HEK293T (cell line): ENCODE results near the gene LAMA3.
"Not testable (repeated sequence)": the region's sequence is repeated elsewhere in the genome, so short reads cannot be mapped to it uniquely, and the experiment has no call there.

Source experiments
- CTCF ChIA-PET: fragments of 350-600 bp; formaldehyde crosslinking; extraction: SDS; loops from one replicate; lab custom pipeline; 2021; ENCODE audit warnings: antibody characterized with exemption, inconsistent platforms; lab: Yijun Ruan, JAX
- POLR2A ChIA-PET: fragments of 350-600 bp; formaldehyde crosslinking; extraction: SDS; loops from one replicate; lab custom pipeline; 2020; ENCODE audit warnings: antibody characterized with exemption, inconsistent platforms; lab: Yijun Ruan, JAX
- DNase-seq: peaks from one replicate; pipeline ENCODE4 v3.0.0; 2012; ENCODE audit warnings: mixed read lengths; ENCODE audit errors: extremely low spot score
- ARNT ChIP-seq: fragments of 450-650 bp; IDR thresholded peaks from 2 replicates; pipeline ENCODE4 v1.6.1; 2017; ENCODE audit warnings: mild to moderate bottlenecking
- BHLHE40 ChIP-seq: fragments of 450-650 bp; IDR thresholded peaks from 2 replicates; pipeline ENCODE4 v1.6.1; 2016; ENCODE audit warnings: mild to moderate bottlenecking, moderate library complexity, borderline replicate concordance
- CTBP1 ChIP-seq: fragments of 450-650 bp; IDR thresholded peaks from 2 replicates; pipeline ENCODE4 v1.6.1; 2016; ENCODE audit warnings: borderline replicate concordance
- ELF4 ChIP-seq: fragments of 450-650 bp; IDR thresholded peaks from 2 replicates; pipeline ENCODE4 v1.6.1; 2017; ENCODE audit warnings: antibody characterized with exemption
- FOXA1 ChIP-seq: fragments of 450-650 bp; IDR thresholded peaks from 2 replicates; pipeline ENCODE4 v1.6.1; 2016; ENCODE audit warnings: mild to moderate bottlenecking
- FOXK2 ChIP-seq: fragments of 450-650 bp; IDR thresholded peaks from 2 replicates; pipeline ENCODE4 v1.6.1; 2016; ENCODE audit warnings: mild to moderate bottlenecking
- FOXM1 ChIP-seq: fragments of 450-650 bp; IDR thresholded peaks from 2 replicates; pipeline ENCODE4 v1.6.1; 2017; ENCODE audit warnings: mild to moderate bottlenecking, borderline replicate concordance
- HDGF ChIP-seq: fragments of 450-650 bp; IDR thresholded peaks from 2 replicates; pipeline ENCODE4 v1.6.1; 2017; ENCODE audit warnings: antibody characterized with exemption, borderline replicate concordance
- L3MBTL2 ChIP-seq: fragments of 450-650 bp; conservative IDR thresholded peaks from 2 replicates; pipeline ENCODE4 v1.6.1; 2016; ENCODE audit warnings: mild to moderate bottlenecking
- LEF1 ChIP-seq: fragments of 450-650 bp; IDR thresholded peaks from 2 replicates; pipeline ENCODE4 v1.6.1; 2017; ENCODE audit warnings: mild to moderate bottlenecking, borderline replicate concordance
- NFRKB ChIP-seq: fragments of 450-650 bp; IDR thresholded peaks from 2 replicates; pipeline ENCODE4 v1.6.1; 2016; ENCODE audit warnings: mild to moderate bottlenecking, moderate library complexity
- PKNOX1 ChIP-seq: fragments of 450-650 bp; IDR thresholded peaks from 2 replicates; pipeline ENCODE4 v1.6.1; 2016
- SP1 ChIP-seq: fragments of 450-650 bp; IDR thresholded peaks from 2 replicates; pipeline ENCODE4 v1.6.1; 2017
- SUZ12 ChIP-seq: fragments of 450-650 bp; IDR thresholded peaks from 2 replicates; pipeline ENCODE4 v1.6.1; 2016; ENCODE audit warnings: mild to moderate bottlenecking
- TARDBP ChIP-seq: fragments of 450-650 bp; IDR thresholded peaks from 2 replicates; pipeline ENCODE4 v1.6.1; 2016
- ZNF384 ChIP-seq: fragments of 450-650 bp; IDR thresholded peaks from 2 replicates; pipeline ENCODE4 v1.6.1; 2016

LAMA3 gene

DNA sequence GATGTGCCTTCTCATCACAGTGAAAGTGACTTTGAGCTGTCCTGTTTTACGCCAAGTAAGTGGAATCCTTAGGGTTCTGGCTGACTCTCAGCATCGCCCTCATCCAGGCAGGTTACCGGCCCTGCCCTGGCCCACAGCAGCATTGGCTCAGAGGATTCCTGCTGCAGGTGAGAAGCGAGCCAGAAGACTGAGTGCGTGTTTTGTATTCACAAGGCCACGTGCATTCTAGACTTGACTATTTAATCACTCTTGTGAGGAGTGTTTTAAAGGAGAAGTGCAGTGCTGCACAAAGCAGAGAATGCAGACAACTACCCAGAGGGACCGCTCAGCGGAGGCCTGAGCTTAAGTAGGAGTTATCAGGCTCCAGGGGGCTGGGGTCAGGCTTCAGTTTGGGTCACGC lies 48.3 kb downstream of the LAMA3 start:
- CTCF ChIA-PET, result no interaction called here
- TF ChIP-seq BHLHE40 (no peak), ZNF384 (no peak), FOXA1 (no peak), PKNOX1 (no peak), SP1 (no peak), NFRKB (no peak), ELF4 (no peak), CTBP1 (no peak), HDGF (no peak), LEF1 (no peak)

DNA sequence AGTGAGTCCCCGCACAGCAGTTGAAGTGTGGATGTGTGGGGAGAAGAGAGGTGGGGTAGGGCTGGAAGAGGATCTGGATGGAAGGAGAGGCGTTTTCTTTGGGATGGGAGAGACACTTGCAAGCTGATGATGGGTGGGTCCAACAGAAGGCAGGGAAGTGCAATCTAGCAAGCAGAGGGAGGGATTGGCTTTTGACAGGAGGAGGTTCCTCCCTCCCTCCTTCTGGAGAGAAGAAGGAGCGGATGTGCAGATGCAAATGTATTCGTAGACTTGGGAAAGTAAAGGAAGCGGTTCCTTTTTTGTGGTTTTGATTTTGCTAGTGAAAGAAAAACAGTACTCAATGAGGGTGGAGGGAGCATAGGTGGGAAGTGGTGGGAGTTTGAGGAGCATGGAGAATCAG lies 48.9 kb downstream of the LAMA3 start:
- DNase-seq, result no peak
- ChIA-PET CTCF (no interaction called here), POLR2A (no interaction called here)
- TF ChIP-seq HDGF, result no peak
- no peak for TF ChIP-seq ELF4
- TF ChIP-seq SP1, result no peak
- TF ChIP-seq BHLHE40, result no peak

More for the DNA sequence above, 48.3 kb downstream of the LAMA3 start:
- POLR2A ChIA-PET, result no interaction called here
- DNase-seq, result no peak

- no peak for TF ChIP-seq SP1
- no peak for TF ChIP-seq ARNT
- no peak for TF ChIP-seq HDGF
- TF ChIP-seq LEF1, result no peak
- no peak for TF ChIP-seq NFRKB
- TF ChIP-seq FOXM1, result no peak
- TF ChIP-seq SUZ12, result no peak
- no peak for TF ChIP-seq FOXA1
- no peak for TF ChIP-seq TARDBP
- no peak for TF ChIP-seq L3MBTL2
- no peak for TF ChIP-seq FOXK2
- DNase-seq, result no peak
- ChIA-PET POLR2A (no interaction called here), CTCF (no interaction called here)
These were observed 49.3 kb downstream of the LAMA3 start for GRCh38 chr18:23738575-23738974.

DNA sequence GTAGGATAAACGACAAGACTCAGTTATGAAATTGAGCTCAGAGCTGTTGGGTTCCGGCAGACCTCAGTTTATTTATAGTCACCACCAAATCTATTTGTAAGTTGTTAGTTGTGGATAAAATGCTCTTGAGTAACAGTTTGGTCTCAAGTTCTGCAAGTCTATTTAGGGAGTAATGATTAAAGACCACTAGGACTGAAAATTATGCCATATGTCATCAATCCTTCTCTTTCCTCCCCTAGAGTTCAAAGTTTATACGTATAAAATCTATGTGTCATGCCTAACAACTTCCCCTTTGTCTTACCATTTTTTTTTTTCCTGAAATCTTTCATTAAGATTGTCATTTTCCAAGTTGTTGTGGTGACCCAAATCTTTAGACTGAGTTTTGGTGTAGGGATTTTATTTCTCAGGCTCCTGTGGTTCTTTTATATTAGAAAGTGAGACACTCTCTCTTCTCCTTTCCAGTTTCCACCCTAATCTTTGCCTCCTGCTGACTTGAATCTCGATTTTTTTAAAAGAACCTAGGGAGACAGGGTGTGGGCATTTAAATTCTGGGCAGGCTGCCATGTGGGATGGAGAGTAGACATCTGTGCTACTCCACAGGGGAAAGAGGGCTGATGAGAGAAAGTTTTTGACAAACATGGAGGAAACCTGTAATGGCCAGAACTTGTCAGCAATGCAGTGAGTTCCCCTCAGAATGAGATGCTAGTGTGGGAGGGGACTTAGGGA lies 51.0 kb downstream of the LAMA3 start:
- ChIA-PET POLR2A (no interaction called here), CTCF (no interaction called here)
- DNase-seq, result peak; percentile 33
- TF ChIP-seq FOXM1, result no peak
- no peak for TF ChIP-seq CTBP1
- TF ChIP-seq HDGF, result no peak
- peak; percentile 69 for TF ChIP-seq ZNF384
- TF ChIP-seq FOXA1, result no peak
- no peak for TF ChIP-seq SP1
- TF ChIP-seq ARNT, result no peak
- no peak for TF ChIP-seq TARDBP
- TF ChIP-seq BHLHE40, result no peak
- TF ChIP-seq SUZ12, result no peak
- no peak for TF ChIP-seq ELF4
- no peak for TF ChIP-seq FOXK2
- no peak for TF ChIP-seq L3MBTL2
- TF ChIP-seq NFRKB, result no peak
- TF ChIP-seq PKNOX1, result peak; percentile 59
- no peak for TF ChIP-seq LEF1

DNA sequence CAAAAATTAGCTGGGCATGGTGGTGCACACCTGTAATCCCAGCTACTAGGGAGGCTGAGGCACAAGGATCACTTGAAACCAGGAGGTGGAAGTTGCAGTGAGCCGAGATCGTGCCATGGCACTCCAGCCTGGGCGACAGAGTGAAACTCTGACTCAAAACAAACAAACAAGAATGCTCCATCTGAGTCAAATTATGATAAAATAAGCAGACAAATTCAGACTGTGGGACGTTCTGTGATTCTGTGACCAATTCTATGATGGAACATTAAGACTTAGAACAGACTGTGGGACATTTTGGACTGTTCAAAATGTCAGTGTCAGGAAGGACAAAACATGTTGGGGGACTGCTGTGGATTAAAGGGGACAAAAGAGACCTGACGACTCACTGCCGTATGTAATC lies 52.7 kb downstream of the LAMA3 start:
- POLR2A ChIA-PET, DNase-seq, CTCF ChIA-PET: not testable (repeated sequence)

DNA sequence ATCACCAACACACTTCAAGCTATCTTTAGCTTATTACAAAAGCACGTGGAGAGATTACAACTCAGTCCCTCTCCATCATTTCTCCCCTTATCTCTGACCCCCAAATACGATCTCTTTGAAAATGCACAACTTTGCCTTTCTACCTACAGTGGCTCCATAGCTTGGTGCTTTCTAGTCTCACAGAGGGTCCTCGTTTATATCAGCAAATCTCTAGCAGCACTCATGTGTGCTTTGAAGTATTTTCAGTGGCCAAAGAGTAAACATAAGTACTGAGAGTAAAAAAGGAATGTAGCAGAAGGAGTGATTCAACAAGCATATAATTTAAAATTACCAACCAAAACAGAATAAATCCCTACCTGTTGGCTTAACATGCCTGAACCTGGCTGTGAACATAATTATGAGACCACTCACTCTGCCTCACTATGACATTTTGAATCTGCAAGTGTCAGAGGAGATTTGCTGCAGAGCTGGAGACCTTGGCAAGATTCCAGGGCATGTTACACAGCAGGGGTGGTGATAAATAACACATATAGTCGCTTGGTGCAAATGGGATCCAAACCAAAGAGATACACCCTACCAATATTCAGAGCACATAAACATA lies 54.6 kb downstream of the LAMA3 start:
- CTCF ChIA-PET, result interaction anchor here (0.7 to 1.2 kb wide), 2 partner anchors 10 to 95 kb away, joined by 3 read pairs; no protein-coding TSS in a partner anchor
- TF ChIP-seq L3MBTL2, result peak; percentile 45; the same call in 1 of the 2 replicates
- peak; percentile 78 for TF ChIP-seq PKNOX1
- no peak for TF ChIP-seq FOXA1
- POLR2A ChIA-PET, result no interaction called here
- peak; percentile 39 for DNase-seq

DNA sequence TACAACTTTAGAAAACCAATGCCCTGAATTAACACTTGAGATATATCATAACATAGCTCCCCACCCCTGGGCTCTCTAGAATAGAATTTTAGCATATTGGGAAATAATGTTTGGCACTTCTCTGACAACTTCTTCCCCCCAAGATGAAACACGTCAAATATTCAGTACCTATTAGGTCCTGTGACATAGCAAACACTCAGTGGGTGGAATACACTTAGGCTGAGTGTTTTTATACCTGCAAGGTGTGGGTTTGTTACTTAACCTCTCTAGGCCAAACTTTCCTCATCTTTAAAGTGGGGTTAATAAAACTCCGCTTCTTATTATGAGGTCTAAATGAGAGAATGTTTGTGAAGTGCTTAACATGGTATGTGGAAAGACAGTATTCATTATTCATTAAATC lies 56.1 kb downstream of the LAMA3 start:
- ChIA-PET POLR2A (no interaction called here), CTCF (no interaction called here)
- TF ChIP-seq SUZ12, result no peak
- TF ChIP-seq SP1, result no peak
- no peak for TF ChIP-seq ELF4
- no peak for TF ChIP-seq FOXM1
- no peak for TF ChIP-seq FOXA1
- TF ChIP-seq ZNF384, result no peak
- TF ChIP-seq L3MBTL2, result no peak
- TF ChIP-seq FOXK2, result no peak
- no peak for TF ChIP-seq TARDBP
- TF ChIP-seq HDGF, result no peak
- TF ChIP-seq ARNT, result no peak
- TF ChIP-seq PKNOX1, result no peak
- no peak for TF ChIP-seq LEF1
- no peak for TF ChIP-seq CTBP1
- DNase-seq, result no peak
